Urinary bladder (tissue), 4 donors: Measurements from ENCODE around the gene NRM. TPM values are rescaled to one million over a fixed set of nuclear protein-coding genes. Genes with fewer than 3 reads are reported as not detected.
"Not testable (repeated sequence)": the region's sequence is repeated elsewhere in the genome, so short reads cannot be mapped to it uniquely, and the experiment has no call there.

ENCODE experiments used
- DNase-seq: peaks from one replicate; pipeline ENCODE4 v3.0.0-alpha.2; 2015; ENCODE audit errors: extremely low spot score
- H3K27ac ChIP-seq: one replicate; pipeline ENCODE4 v1.5.1; 2013; ENCODE audit warnings: low read depth, mild to moderate bottlenecking, moderate library complexity
- H3K36me3 ChIP-seq: one replicate; pipeline ENCODE4 v1.6.1; 2013; ENCODE audit warnings: mild to moderate bottlenecking, moderate library complexity; ENCODE audit not compliant: insufficient read depth
- H3K4me1 ChIP-seq: one replicate; pipeline ENCODE4 v1.6.1; 2013; ENCODE audit warnings: mild to moderate bottlenecking, moderate library complexity; ENCODE audit not compliant: insufficient read depth
- H3K4me3 ChIP-seq: one replicate; pipeline ENCODE4 v1.5.1; 2013; ENCODE audit warnings: low read depth, low read length
- WGBS: extraction: QIAGEN DNeasy Blood & Tissue Kit; methylation state at CpG from one replicate; pipeline ENCODE4 v1.1.7; 2013; 5-methylcytosine and 5-hydroxymethylcytosine counted together
- polyA plus RNA-seq: library from polyadenylated mRNA; stranded (reverse); fragments of 200-250 nt; gene quantifications from one replicate; pipeline ENCODE4 v1.2.3, GENCODE V29; 2013
- total RNA-seq: library from RNA; depleted of rRNA; stranded (reverse); fragments of >200 nt; gene quantifications from one replicate; pipeline ENCODE4 v1.2.3, GENCODE V29; 2014
- donor health status: healthy with polysubstance abuse.
- donor health status: healthy.

NRM gene
- total and polyA plus RNA-seq, 2 donors = 7.0 to 20.3 TPM

DNA sequence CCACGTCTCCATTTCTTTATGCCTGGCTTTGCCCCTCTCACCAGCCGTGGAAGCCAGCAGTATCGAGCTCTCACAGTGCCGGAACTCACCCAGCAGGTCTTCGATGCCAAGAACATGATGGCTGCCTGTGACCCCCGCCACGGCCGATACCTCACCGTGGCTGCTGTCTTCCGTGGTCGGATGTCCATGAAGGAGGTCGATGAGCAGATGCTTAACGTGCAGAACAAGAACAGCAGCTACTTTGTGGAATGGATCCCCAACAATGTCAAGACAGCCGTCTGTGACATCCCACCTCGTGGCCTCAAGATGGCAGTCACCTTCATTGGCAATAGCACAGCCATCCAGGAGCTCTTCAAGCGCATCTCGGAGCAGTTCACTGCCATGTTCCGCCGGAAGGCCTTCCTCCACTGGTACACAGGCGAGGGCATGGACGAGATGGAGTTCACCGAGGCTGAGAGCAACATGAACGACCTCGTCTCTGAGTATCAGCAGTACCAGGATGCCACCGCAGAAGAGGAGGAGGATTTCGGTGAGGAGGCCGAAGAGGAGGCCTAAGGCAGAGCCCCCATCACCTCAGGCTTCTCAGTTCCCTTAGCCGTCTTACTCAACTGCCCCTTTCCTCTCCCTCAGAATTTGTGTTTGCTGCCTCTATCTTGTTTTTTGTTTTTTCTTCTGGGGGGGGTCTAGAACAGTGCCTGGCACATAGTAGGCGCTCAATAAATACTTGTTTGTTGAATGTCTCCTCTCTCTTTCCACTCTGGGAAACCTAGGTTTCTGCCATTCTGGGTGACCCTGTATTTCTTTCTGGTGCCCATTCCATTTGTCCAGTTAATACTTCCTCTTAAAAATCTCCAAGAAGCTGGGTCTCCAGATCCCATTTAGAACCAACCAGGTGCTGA is 33.3 kb upstream of the NRM start:
- DNase-seq, H3K36me3 ChIP-seq, H3K4me1 ChIP-seq, H3K27ac ChIP-seq, H3K4me3 ChIP-seq: not testable (repeated sequence)
- 52% methylated on average over 29 of the region's 29 CpGs for WGBS

DNA sequence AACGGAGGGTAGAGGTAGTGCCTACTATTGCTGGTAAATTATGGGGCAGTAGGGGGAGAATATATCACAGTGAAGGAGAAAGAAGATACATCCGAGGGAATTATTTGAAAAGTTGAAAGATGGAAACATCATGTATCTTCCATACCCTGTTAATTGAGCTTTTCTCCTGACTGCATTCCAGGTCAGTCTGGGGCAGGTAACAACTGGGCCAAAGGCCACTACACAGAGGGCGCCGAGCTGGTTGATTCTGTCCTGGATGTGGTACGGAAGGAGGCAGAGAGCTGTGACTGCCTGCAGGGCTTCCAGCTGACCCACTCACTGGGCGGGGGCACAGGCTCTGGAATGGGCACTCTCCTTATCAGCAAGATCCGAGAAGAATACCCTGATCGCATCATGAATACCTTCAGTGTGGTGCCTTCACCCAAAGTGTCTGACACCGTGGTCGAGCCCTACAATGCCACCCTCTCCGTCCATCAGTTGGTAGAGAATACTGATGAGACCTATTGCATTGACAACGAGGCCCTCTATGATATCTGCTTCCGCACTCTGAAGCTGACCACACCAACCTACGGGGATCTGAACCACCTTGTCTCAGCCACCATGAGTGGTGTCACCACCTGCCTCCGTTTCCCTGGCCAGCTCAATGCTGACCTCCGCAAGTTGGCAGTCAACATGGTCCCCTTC is 32.5 kb upstream of the NRM start:
- not testable (repeated sequence) for H3K36me3 ChIP-seq, H3K4me3 ChIP-seq, H3K27ac ChIP-seq, DNase-seq, H3K4me1 ChIP-seq
- 51% methylated on average over 16 of the region's 16 CpGs for WGBS

DNA sequence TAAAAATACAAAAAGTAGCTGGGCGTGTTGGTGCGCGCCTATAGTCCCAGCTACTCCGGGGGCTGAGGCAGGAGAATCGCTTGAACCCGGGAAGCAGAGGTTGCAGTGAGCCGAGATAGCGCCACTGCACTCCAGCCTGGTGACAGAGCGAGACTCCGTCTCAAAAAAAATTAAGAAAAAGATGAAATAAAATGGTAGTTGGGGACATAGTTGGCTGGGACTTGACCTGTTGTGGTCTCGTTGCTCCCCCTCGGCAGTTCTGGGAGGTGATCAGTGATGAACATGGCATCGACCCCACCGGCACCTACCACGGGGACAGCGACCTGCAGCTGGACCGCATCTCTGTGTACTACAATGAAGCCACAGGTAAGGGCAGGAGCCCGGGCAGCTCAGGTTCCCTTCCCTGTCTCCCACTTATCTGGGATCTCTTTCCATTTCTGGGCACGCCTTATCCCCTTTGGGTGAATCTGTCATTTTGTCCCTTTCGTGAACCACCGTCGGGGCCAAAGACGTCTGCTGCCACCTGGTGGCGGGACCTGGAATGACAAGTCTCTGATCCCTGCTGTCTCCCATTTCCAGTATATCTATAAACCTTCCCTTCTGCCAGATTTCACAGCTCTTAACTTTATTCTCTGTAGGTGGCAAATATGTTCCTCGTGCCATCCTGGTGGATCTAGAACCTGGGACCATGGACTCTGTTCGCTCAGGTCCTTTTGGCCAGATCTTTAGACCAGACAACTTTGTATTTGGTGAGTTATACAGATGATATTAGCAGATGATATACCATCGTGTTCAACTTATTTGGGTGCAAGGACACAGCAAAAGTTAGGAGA is 31.7 kb upstream of the NRM start:
- 9% methylated on average over 27 of the region's 27 CpGs for WGBS
- no peak overlapping the region for H3K27ac ChIP-seq
- peak; percentile 50 for DNase-seq
- peak overlapping the region; percentile 7 for H3K4me3 ChIP-seq
- no peaks in the 10 kb centered on the region for H3K4me1 ChIP-seq
- H3K36me3 ChIP-seq = no peaks in the 10 kb centered on the region

DNA sequence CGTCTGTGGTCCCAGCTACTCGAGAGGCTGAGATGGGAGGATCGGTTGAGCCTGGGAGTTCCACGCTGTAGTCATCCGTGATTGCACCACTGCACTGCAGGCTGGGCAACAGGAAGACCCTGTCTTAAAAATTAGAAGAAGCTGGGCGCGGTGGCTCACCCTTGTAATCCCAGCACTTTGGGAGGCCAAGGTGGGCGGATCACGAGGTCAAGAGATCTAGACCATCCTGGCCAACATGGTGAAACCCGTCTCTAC is 31.2 kb upstream of the NRM start:
- DNase-seq = not testable (repeated sequence)

DNA sequence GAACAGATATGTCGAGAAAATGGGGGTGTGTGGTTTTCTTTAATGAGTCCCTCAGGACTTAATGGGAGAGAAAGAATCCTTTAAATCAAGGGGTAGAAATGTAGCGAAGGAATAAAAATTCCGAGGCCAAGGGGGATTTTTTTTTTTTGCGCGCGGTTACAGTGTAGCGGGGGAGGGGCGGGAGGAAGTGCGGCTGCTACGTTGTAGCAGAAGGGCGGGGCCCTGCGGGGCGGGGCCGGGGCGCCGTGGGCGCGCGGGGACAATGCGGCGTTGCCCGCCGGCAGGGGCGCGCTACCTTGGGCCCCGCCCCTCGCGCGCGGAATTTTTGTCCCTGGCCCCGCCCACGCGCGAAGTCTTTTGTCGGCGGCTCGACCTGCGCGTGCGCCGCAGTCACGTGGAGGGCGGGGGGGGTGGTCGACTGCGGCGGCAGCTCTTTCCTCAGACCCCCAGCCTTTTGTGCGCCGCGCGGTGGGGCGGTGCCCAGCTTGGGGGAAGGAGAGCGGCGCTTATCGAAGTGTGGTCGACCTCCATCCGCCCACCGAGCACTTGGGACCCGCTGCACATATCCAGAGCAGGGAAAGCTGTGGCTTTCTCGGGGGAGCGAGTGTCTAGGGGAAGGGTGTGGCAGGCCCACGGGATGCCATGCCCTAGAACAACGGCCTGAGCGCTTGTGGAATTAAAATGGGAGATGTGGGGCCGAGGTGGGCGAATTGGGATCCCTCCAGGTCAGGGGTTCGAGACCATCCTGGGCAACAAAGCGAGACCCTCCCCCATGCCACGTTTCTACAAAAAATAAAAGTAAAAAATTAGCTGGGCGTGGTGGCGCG is 30.6 kb upstream of the NRM start:
- H3K27ac ChIP-seq = peak overlapping the region; percentile 90
- H3K4me1 ChIP-seq = no peaks in the 10 kb centered on the region
- WGBS = under 1% methylated on average over 71 of the region's 71 CpGs
- peak overlapping the region; percentile 95 for H3K4me3 ChIP-seq
- H3K36me3 ChIP-seq = no peaks in the 10 kb centered on the region
- peak; percentile 83 for DNase-seq

More for the DNA sequence above, 31.2 kb upstream of the NRM start:
- peak overlapping the region; percentile 65 for H3K27ac ChIP-seq
- H3K4me3 ChIP-seq = peak overlapping the region; percentile 95
- H3K4me1 ChIP-seq, H3K36me3 ChIP-seq: not testable (repeated sequence)
- 5% methylated on average over 10 of the region's 10 CpGs for WGBS

DNA sequence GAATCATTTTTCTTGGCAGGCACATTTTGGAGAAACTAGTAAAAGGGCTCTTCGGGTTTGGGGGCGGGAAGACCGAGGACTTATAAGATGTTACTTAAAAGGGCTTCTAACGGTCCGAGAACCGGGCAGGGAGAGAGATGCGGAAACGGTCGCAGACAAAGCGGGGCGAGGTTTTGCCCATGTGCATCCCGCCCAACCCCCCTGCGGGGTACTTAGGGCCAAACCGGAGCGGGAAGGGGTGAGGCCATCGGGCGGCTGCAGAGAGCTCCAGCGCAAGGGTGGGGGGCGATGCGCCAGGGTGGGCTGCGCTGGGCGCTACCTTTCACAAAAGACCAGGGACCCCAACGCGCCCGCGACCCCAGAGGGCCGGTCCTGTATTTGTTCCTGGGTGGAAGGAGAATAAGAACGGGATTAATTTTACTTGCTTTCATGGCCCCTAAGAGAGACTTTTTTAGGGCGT is 30.0 kb upstream of the NRM start:
- H3K4me1 ChIP-seq = no peaks in the 10 kb centered on the region
- under 1% methylated on average over 29 of the region's 29 CpGs for WGBS
- peak overlapping the region; percentile 95 for H3K4me3 ChIP-seq
- H3K27ac ChIP-seq = peak overlapping the region; percentile 90
- no peak for DNase-seq
- no peaks in the 10 kb centered on the region for H3K36me3 ChIP-seq

DNA sequence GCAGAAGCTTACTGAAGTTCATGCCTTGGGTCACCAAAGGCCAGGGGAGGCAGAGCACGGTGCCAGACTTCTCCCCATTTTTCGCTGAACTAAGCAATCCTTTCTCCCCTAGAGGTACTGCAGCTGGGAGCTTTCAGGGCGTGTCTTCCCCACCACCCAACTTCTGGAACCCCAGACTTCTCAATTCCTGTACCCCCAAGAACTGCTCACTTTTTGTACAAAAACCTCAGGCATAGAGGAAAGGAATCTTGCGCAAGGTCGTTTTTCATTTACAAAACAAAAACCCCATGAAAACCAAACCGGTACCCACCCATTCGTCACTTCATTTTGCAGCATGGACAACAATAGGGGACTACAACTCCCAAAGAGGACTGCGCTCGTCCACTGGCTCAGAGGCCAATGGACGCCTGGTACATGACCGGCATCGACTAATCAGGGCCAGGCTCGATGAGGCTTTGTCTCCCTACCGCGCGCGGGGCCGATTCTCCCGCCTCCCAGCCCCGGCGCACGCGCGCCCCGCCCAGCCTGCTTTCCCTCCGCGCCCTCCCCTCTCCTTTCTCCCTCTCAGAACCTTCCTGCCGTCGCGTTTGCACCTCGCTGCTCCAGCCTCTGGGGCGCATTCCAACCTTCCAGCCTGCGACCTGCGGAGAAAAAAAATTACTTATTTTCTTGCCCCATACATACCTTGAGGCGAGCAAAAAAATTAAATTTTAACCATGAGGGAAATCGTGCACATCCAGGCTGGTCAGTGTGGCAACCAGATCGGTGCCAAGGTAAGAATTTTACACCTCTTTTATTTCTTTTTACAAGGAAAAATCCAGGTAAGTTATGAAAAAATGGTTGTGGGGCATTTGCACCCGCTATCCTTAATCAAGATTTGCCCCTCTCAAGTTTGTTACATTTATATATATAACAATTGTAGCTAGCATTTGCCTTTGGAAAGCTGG is 29.3 kb upstream of the NRM start, which contains the start of gene TUBB:
TSS of gene TUBB (plus strand) at position 562 of the 947 bp plus-strand sequence. CDS start at position 717, 155 bp downstream.
- Histone ChIP-seq H3K36me3 (no peaks in the 10 kb centered on the region), H3K27ac (peak within 1 kb of the TSS; percentile 90), H3K4me1 (no peaks in the 10 kb centered on the region), H3K4me3 (peak within 1 kb of the TSS; percentile 95)
- under 1% methylated on average over 38 of the region's 38 CpGs for WGBS
- DNase-seq = peak; percentile 97

DNA sequence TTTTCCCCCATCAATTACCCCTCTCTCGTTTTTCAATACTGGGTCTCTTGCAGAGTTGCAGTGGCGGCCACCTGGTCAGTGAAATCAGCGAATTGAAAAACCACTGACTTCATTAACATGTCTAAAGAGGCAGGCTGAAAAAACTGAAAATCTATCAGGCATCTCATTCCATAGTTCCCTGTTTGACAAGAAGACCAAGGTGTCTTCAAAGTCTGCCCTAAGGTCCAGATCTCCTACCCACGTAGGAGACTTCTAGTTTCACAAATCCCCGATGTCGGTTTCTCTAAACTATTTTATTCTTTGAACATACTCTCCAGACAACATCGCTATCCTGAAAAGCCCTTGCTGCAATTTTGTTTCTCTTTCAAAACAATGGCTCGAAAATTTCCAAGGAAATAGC is 28.6 kb upstream of the NRM start:
- Histone ChIP-seq H3K4me1 (no peaks in the 10 kb centered on the region), H3K4me3 (peak overlapping the region; percentile 10), H3K36me3 (no peaks in the 10 kb centered on the region), H3K27ac (peak overlapping the region; percentile 64)
- no peak for DNase-seq
- 22% methylated on average over 8 of the region's 8 CpGs for WGBS

DNA sequence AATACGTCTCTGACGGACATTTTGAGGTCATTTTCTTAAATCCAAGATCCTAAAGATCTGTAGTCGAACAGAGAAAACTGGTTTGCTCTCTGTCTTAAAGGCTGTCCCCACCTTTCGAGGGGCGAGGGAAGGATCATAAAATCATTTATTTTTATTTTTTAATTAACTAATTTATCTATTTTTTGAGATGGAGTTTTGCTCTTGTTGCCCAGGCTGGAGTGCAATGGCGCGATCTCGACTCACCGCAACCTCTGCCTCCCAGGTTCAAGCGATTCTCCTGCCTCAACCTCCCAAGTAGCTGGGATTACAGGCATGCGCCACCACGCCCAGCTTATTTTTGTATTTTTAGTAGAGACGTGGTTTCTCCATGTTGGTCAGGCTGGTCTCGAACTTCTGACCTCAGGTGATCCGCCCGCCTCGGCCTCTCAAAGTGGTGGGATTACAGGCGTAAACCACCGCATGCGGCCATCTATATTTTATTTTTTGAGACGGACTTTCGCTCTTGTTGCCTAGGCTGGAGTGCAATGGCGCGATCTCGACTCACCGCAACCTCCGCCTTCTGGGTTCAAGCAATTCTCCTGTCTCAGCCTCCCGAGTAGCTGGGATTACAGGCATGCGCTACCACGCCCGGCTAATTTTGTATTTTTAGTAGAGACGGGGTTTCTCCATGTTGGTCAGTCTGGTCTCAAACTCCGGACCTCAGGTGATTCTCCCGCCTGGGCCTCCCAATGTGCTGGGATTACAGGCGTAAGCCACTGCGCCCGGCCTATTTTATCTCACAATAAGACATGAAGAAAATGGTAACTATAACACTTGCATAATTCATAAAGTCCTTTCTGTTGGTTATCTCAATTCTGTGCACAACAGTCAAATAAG is 27.3 kb upstream of the NRM start:
- Histone ChIP-seq H3K27ac (peak overlapping the region; percentile 78), H3K4me3 (peak overlapping the region; percentile 14)
- DNase-seq, H3K36me3 ChIP-seq, H3K4me1 ChIP-seq: not testable (repeated sequence)
- 75% methylated on average over 37 of the region's 37 CpGs for WGBS

DNA sequence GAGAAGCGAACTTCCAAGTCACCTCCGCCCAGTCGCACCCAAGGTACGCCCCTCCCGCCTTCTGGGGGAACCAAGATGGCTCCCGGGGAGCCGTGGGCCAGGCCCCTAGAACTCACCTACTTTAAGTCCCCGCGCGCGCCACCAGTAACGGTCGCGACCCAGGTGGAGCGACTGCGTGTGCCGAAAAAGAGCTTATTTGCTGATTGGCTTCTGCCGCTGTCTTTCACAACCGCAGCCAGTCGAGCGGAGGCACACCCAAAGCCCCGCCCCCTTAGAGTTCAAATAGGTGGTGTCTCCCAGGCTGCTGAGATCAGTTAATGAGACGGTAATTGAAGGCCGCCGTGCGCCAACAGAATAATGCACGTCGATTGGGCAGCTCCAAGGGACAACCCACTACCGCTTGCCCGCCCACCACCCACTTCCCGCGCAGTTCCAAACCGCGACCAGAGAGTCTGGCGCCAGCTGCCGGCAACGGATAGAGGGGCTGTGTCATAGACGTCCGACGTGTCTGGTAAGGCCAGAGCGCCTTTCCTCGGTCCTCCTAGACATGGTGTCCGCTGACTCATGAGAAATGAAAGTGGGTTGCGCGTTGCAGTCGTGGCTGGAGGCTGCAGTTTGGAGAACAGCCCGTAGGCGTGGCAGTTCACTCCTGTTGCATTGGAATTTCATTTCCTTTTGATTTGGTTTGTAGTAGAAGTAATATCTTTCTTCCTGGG is 26.5 kb upstream of the NRM start, which contains the start of gene MDC1:
TSS of gene MDC1 (minus strand) at position 153 of the 716 bp plus-strand sequence. CDS start 2,106 bp downstream, outside the sequence.
- WGBS = under 1% methylated on average over 48 of the region's 48 CpGs
- no peaks in the 10 kb centered on the region for H3K36me3 ChIP-seq
- H3K27ac ChIP-seq = peak within 1 kb of the TSS; percentile 83
- DNase-seq = peak; percentile 98
- no peaks in the 10 kb centered on the region for H3K4me1 ChIP-seq
- peak within 1 kb of the TSS; percentile 43 for H3K4me3 ChIP-seq

DNA sequence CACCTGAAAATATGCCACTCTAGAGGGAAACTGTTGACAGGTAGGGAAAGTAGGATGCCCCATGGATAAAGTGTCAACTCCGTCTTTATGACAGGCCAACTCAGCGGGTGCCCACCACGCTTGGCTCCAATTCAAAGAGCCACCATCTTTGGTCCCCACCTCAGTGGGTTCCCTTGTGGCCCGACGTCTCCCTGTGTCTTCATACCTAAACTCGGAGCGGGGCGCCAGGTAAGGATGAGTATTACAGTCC is 26.0 kb upstream of the NRM start:
- Histone ChIP-seq H3K4me1 (no peaks in the 10 kb centered on the region), H3K4me3 (peak overlapping the region; percentile 43), H3K27ac (peak overlapping the region; percentile 83), H3K36me3 (peaks cover under 1% of the 10 kb centered on the region)
- no peak for DNase-seq
- WGBS = 2% methylated on average over 8 of the region's 8 CpGs
